ENCODE data around the gene DIP2C. TPM values are rescaled to one million over a fixed set of nuclear protein-coding genes. Genes with fewer than 3 reads are reported as not detected.

DIP2C gene
- total RNA-seq, 1 experiment from 2014 or later: 11.4 TPM

- POLR2A ChIA-PET: no interaction called here
- H3K4me3 Mint-ChIP-seq (ENCODE audit: unreplicated experiment): no peak overlapping the region
- H3K4me1 ChIP-seq: no peaks in the 10 kb centered on the region
- no peak for TF ChIP-seq CTCF (IDR thresholded peaks at IDR 0.05; ENCODE audit: insufficient read depth in 1 of 2, low read depth in 1 of 2, low read length in 1 of 2, severe bottlenecking in 1 of 2, unreplicated experiment in 1 of 2)
- peaks cover 15% of the 10 kb centered on the region for H3K36me3 Mint-ChIP-seq (ENCODE audit: insufficient read depth, unreplicated experiment)
- CTCF ChIA-PET: interaction anchor here (0.6 to 0.9 kb wide), 2 partner anchors 32 to 669 kb away, joined by 3 read pairs; no protein-coding TSS in a partner anchor
- no peak overlapping the region for H3K27ac Mint-ChIP-seq (ENCODE audit: unreplicated experiment)
- H3K9me3 ChIP-seq: no peaks in the 10 kb centered on the region
- no TSS peak for BruUV-seq (replicated peaks)
- intact Hi-C loops (cut with micrococcal nuclease; ENCODE audit: unreplicated experiment): no loop called here
- DNase-seq: peak; percentile 24 to 34
- H3K4me1 Mint-ChIP-seq (ENCODE audit: low read depth, unreplicated experiment): no peaks in the 10 kb centered on the region
- no peaks in the 10 kb centered on the region for H3K9me3 Mint-ChIP-seq (ENCODE audit: unreplicated experiment)
- no peaks in the 10 kb centered on the region for H3K27me3 ChIP-seq (replicated peaks; ENCODE audit: control insufficient read depth, insufficient read depth, low read length)
- H3K27me3 Mint-ChIP-seq (ENCODE audit: insufficient read depth, unreplicated experiment): no peaks in the 10 kb centered on the region
- no peak overlapping the region for H3K4me3 ChIP-seq (ENCODE audit: low read depth, low read length)
- H3K36me3 ChIP-seq (ENCODE audit: control insufficient read depth, insufficient read depth, low read length): no peaks in the 10 kb centered on the region
Observed at GRCh38 chr10:360653-361052, 328.8 kb downstream of the DIP2C start.

- CTCF ChIA-PET: no interaction called here
Observed at GRCh38 chr10:359762-360161, 329.7 kb downstream of the DIP2C start.

GRCh38 chr10:359093-359492, 330.4 kb downstream of the DIP2C start:
- intact Hi-C loops (cut with micrococcal nuclease; ENCODE audit: unreplicated experiment): no loop called here
- no peaks in the 10 kb centered on the region for H3K27me3 ChIP-seq (replicated peaks; ENCODE audit: control insufficient read depth, insufficient read depth, low read length)
- POLR2A ChIA-PET: no interaction called here
- Mint-ChIP-seq H3K4me3 (ENCODE audit: unreplicated experiment) (no peak overlapping the region), H3K9me3 (ENCODE audit: unreplicated experiment) (no peaks in the 10 kb centered on the region), H3K27ac (ENCODE audit: unreplicated experiment) (no peak overlapping the region), H3K4me1 (ENCODE audit: low read depth, unreplicated experiment) (no peaks in the 10 kb centered on the region), H3K27me3 (ENCODE audit: insufficient read depth, unreplicated experiment) (no peaks in the 10 kb centered on the region), H3K36me3 (ENCODE audit: insufficient read depth, unreplicated experiment) (peaks cover 20% of the 10 kb centered on the region)
- H3K4me3 ChIP-seq (ENCODE audit: low read depth, low read length): no peak overlapping the region
- CTCF ChIA-PET: no interaction called here
- H3K9me3 ChIP-seq: no peaks in the 10 kb centered on the region
- no peak for TF ChIP-seq CTCF (IDR thresholded peaks at IDR 0.05; ENCODE audit: insufficient read depth in 1 of 2, low read depth in 1 of 2, low read length in 1 of 2, severe bottlenecking in 1 of 2, unreplicated experiment in 1 of 2)
- no TSS peak for BruUV-seq (replicated peaks)
- H3K36me3 ChIP-seq (ENCODE audit: control insufficient read depth, insufficient read depth, low read length): no peaks in the 10 kb centered on the region
- no peaks in the 10 kb centered on the region for H3K4me1 ChIP-seq
- DNase-seq: no peak

More at GRCh38 chr10:359762-360161, 329.7 kb downstream of the DIP2C start:
- Mint-ChIP-seq H3K4me3 (ENCODE audit: unreplicated experiment) (no peak overlapping the region), H3K4me1 (ENCODE audit: low read depth, unreplicated experiment) (no peaks in the 10 kb centered on the region), H3K36me3 (ENCODE audit: insufficient read depth, unreplicated experiment) (peaks cover 16% of the 10 kb centered on the region), H3K27ac (ENCODE audit: unreplicated experiment) (no peak overlapping the region), H3K27me3 (ENCODE audit: insufficient read depth, unreplicated experiment) (no peaks in the 10 kb centered on the region), H3K9me3 (ENCODE audit: unreplicated experiment) (no peaks in the 10 kb centered on the region)
- POLR2A ChIA-PET: no interaction called here
- Histone ChIP-seq H3K27me3 (replicated peaks; ENCODE audit: control insufficient read depth, insufficient read depth, low read length) (no peaks in the 10 kb centered on the region), H3K4me3 (ENCODE audit: low read depth, low read length) (no peak overlapping the region), H3K4me1 (no peaks in the 10 kb centered on the region), H3K9me3 (no peaks in the 10 kb centered on the region), H3K36me3 (ENCODE audit: control insufficient read depth, insufficient read depth, low read length) (no peaks in the 10 kb centered on the region)
- no peak for TF ChIP-seq CTCF (IDR thresholded peaks at IDR 0.05; ENCODE audit: insufficient read depth in 1 of 2, low read depth in 1 of 2, low read length in 1 of 2, severe bottlenecking in 1 of 2, unreplicated experiment in 1 of 2)
- intact Hi-C loops (cut with micrococcal nuclease; ENCODE audit: unreplicated experiment): no loop called here
- BruUV-seq (replicated peaks): no TSS peak
- DNase-seq: no peak
